GM23248 (cell line): ENCODE data around the gene LLPH.

ENCODE experiments used
- EZH2 ChIP-seq: fragments of 200-600 bp; sonication (generic); IDR thresholded peaks from 2 replicates; pipeline ENCODE4 v1.6.1; 2018; ENCODE audit warnings: antibody characterized with exemption, mild to moderate bottlenecking; ENCODE audit not compliant: insufficient read depth, poor library complexity, severe bottlenecking
- EZH2phosphoT487 ChIP-seq: fragments of 200-600 bp; sonication (generic); IDR thresholded peaks from 2 replicates; pipeline ENCODE4 v1.6.1; 2018; ENCODE audit warnings: antibody characterized with exemption, moderate library complexity, mild to moderate bottlenecking, low read depth; ENCODE audit not compliant: insufficient read depth

DNA sequence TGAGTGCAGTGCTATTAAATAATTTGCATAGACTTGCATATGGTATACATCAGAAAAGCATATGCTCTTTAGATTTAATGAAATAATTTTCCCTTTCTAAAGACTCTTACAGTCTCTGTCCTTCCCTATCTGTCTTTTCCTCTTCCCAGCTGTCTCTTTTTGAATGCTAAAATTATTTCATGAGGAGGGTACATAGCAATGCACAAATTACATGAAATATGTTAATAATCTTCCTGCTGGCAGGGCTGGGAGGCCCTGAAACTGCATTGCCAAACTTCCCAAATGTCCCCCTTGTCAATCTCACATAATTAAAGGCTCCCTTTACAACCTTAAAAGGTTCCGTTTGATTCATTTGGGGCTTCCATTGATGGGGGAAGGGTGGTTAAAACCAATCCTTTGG is 22.2 kb downstream of the LLPH start:
- TF ChIP-seq EZH2phosphoT487 (no peak), EZH2 (no peak)
